OCI-LY1 (cell line): ENCODE results near the gene CEP78.

Experiments
- EZH2 ChIP-seq: fragments of 200-600 bp; sonication (generic), shearing (Covaris generic); IDR thresholded peaks from 2 replicates; pipeline ENCODE4 v1.8.0; 2017; ENCODE audit warnings: borderline replicate concordance, mixed run types, mild to moderate bottlenecking, antibody characterized with exemption, low read length, moderate library complexity, mixed read lengths
- TF ChIP-seq, protein P1 (sequence below): fragments of 200-600 bp; sonication (generic), shearing (Covaris generic); IDR thresholded peaks from 2 replicates; pipeline ENCODE4 v1.5.1; 2017; ENCODE audit warnings: mild to moderate bottlenecking, antibody characterized with exemption, low read length, moderate library complexity, mixed read lengths

GRCh38 chr9:78314953-78315870 is 79.3 kb downstream of the CEP78 start:
- TF ChIP-seq, protein P1, sequence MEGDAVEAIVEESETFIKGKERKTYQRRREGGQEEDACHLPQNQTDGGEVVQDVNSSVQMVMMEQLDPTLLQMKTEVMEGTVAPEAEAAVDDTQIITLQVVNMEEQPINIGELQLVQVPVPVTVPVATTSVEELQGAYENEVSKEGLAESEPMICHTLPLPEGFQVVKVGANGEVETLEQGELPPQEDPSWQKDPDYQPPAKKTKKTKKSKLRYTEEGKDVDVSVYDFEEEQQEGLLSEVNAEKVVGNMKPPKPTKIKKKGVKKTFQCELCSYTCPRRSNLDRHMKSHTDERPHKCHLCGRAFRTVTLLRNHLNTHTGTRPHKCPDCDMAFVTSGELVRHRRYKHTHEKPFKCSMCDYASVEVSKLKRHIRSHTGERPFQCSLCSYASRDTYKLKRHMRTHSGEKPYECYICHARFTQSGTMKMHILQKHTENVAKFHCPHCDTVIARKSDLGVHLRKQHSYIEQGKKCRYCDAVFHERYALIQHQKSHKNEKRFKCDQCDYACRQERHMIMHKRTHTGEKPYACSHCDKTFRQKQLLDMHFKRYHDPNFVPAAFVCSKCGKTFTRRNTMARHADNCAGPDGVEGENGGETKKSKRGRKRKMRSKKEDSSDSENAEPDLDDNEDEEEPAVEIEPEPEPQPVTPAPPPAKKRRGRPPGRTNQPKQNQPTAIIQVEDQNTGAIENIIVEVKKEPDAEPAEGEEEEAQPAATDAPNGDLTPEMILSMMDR: no peak
- TF ChIP-seq EZH2: no peak
